Esophagus muscularis mucosa (tissue), 4 donors: Measurements from ENCODE around the gene COL7A1. TPM values are rescaled to one million over a fixed set of nuclear protein-coding genes. Genes with fewer than 3 reads are reported as not detected.

Experiments used
- DNase-seq: peaks from one replicate; pipeline ENCODE4 v3.0.0-alpha.2; 2017; ENCODE audit errors: extremely low spot score
- H3K27ac ChIP-seq, 4 donors: fragments of 200-600 bp; sonication (generic); replicated peaks in 1 of 4; 1 replicate in 3 of 4; 2 replicates in 1 of 4; pipeline ENCODE4 v1.5.1; 2016 to 2019; ENCODE audit warnings: mild to moderate bottlenecking in 1 of 4
- H3K27me3 ChIP-seq, 4 donors: fragments of 200-600 bp; sonication (generic); one replicate each; pipeline versions ENCODE4 v1.5.1 to v1.6.0; 2016 to 2019
- H3K36me3 ChIP-seq, 4 donors: fragments of 200-600 bp; sonication (generic); one replicate each; pipeline ENCODE4 v1.5.1; 2016 to 2019
- H3K4me1 ChIP-seq, 4 donors: fragments of 200-600 bp; sonication (generic); one replicate each; pipeline ENCODE4 v1.5.1; 2016 to 2019
- H3K4me3 ChIP-seq, 4 donors: fragments of 200-600 bp; sonication (generic); 1 replicate in 2 of 4; 2 replicates in 2 of 4; pipeline ENCODE4 v1.5.1; 2016 to 2019; ENCODE audit warnings: mild to moderate bottlenecking in 4 of 4, moderate library complexity in 1 of 4
- H3K9me3 ChIP-seq, 4 donors: fragments of 200-600 bp; sonication (generic); 1 replicate in 3 of 4; 2 replicates in 1 of 4; pipeline ENCODE4 v1.5.1; 2016 to 2019
- CTCF ChIP-seq, 3 experiments: fragments of 200-600 bp in 2 of 3; fragments of 450-650 bp in 1 of 3; sonication (generic) in 2 of 3; IDR thresholded peaks; one replicate each; pipeline ENCODE4 v1.5.1; 2017 to 2019; ENCODE audit warnings: antibody characterized with exemption in 3 of 3, mild to moderate bottlenecking in 2 of 3, moderate library complexity in 1 of 3
- EP300 ChIP-seq: sonication (generic); formaldehyde crosslinking; IDR thresholded peaks from one replicate; pipeline ENCODE4 v1.6.1; 2017; ENCODE audit warnings: antibody characterized with exemption
- POLR2A ChIP-seq: fragments of 450-650 bp; IDR thresholded peaks from one replicate; pipeline ENCODE4 v1.6.1; 2017; ENCODE audit warnings: antibody characterized with exemption, moderate library complexity, mild to moderate bottlenecking, low read depth
- POLR2AphosphoS5 ChIP-seq, 2 donors: sonication (generic); formaldehyde crosslinking; IDR thresholded peaks; one replicate each; pipeline ENCODE4 v1.6.1; 2017; ENCODE audit warnings: antibody characterized with exemption in 2 of 2
- WGBS: methylation state at CpG from one replicate; pipeline ENCODE4 v1.1.5; 2018; 5-methylcytosine and 5-hydroxymethylcytosine counted together
- intact Hi-C: fragments of 100-400 bp; cut with DNase I; formaldehyde crosslinking; loops from one replicate; pipeline ENCODE4 v1.15.1; 2023
- small RNA-seq, 3 donors: library from RNA; depleted of rRNA; stranded (forward); fragments of <200 nt; gene quantifications; one replicate each; pipeline ENCODE3, GENCODE V24; 2016
- total RNA-seq, 4 donors: library from RNA; depleted of rRNA; stranded (reverse); fragments of >200 nt; gene quantifications; one replicate each; pipeline versions ENCODE4 v1.1.0 to v1.2.1, GENCODE V29; 2016

Gene COL7A1
- total RNA-seq, 4 donors from 2014 or later, result 1.2 to 2.9 (median 2.1) TPM

GRCh38 chr3:48514431-48515227 lies 80.5 kb downstream of the COL7A1 start:
- intact Hi-C loops, result no loop called here
- no peaks in the 10 kb centered on the region for H3K27me3 ChIP-seq
- 93% methylated on average over 7 of the region's 8 CpGs for WGBS
- no peak for TF ChIP-seq POLR2A
- TF ChIP-seq EP300, result no peak
- no peak for TF ChIP-seq POLR2AphosphoS5 (IDR thresholded peaks at IDR 0.05)
- TF ChIP-seq CTCF (IDR thresholded peaks at IDR 0.05), result no peak
- H3K4me3 ChIP-seq, result no peak overlapping the region
- no peaks in the 10 kb centered on the region for H3K9me3 ChIP-seq
- no peak overlapping the region for H3K27ac ChIP-seq
- H3K4me1 ChIP-seq, result no peaks in the 10 kb centered on the region
- H3K36me3 ChIP-seq, result peaks cover 0 to 9% (median 3%) of the 10 kb centered on the region in 4 donors
- no peak for DNase-seq

Small RNAs within 50 kb of the gene (small RNA-seq; reads per million reads assigned to genes)
- gene MIR6823, result 0 reads per million in 3 donors

Other genes with a start within 250 kb of the COL7A1 start
- gene FBXW12, start 223.1 kb downstream of the COL7A1 start, total RNA-seq, result under 1 TPM in 1 of 4 donors, not detected in 3; 0.65 TPM
- 100 to 1,000 TPM; 120 to 200 (median 152) TPM for gene PLXNB1, start 165.2 kb downstream of the COL7A1 start, total RNA-seq
- 10 to 100 TPM; 15.6 to 26.6 (median 23.0) TPM for gene CCDC51, start 155.2 kb downstream of the COL7A1 start, total RNA-seq
- 100 to 1,000 TPM; 167 to 270 (median 205) TPM for gene TMA7, start 155.1 kb downstream of the COL7A1 start, total RNA-seq
- 1 to 10 TPM; 4.2 to 8.5 (median 5.3) TPM for gene ATRIP, start 148.6 kb downstream of the COL7A1 start, total RNA-seq
- 100 to 1,000 TPM; 101 to 158 (median 148) TPM for gene SHISA5, start 91.2 kb downstream of the COL7A1 start, total RNA-seq
- 1 to 10 TPM; 1.8 to 2.9 (median 1.9) TPM for gene PFKFB4, start 38.5 kb downstream of the COL7A1 start, total RNA-seq
- not detected for gene UCN2, start 31.5 kb downstream of the COL7A1 start, total RNA-seq
- gene UQCRC1, start 14.3 kb upstream of the COL7A1 start, total RNA-seq, result 100 to 1,000 TPM; 265 to 340 (median 295) TPM
- gene TMEM89, start 26.4 kb upstream of the COL7A1 start, total RNA-seq, result not detected
- 10 to 100 TPM in 2 of 4 donors, 1 to 10 TPM in 2; 6.1 to 11.7 (median 8.8) TPM for gene SLC26A6, start 40.1 kb upstream of the COL7A1 start, total RNA-seq
- gene CELSR3, start 67.6 kb upstream of the COL7A1 start, total RNA-seq, result 1 to 10 TPM in 1 of 4 donors, under 1 TPM in 3; 0.33 to 1.3 (median 0.63) TPM
- 10 to 100 TPM; 18.9 to 34.7 (median 29.1) TPM for gene NCKIPSD, start 90.6 kb upstream of the COL7A1 start, total RNA-seq
- 10 to 100 TPM; 31.0 to 57.5 (median 41.2) TPM for gene IP6K2, start 121.9 kb upstream of the COL7A1 start, total RNA-seq